Fibroblast of lung (primary cell): Measurements from ENCODE around the gene HTT. TPM values are rescaled to one million over a fixed set of nuclear protein-coding genes. Genes with fewer than 3 reads are reported as not detected.

ENCODE experiments used
- DNase-seq, 2 donors: peaks; one replicate each; pipeline versions ENCODE4 v3.0.0 to v3.0.0-alpha.2; 2010; ENCODE audit warnings: low read depth in 2 of 2
- H2AFZ ChIP-seq: 2 replicates; pipeline ENCODE4 v1.5.1; 2012; ENCODE audit warnings: low read length, control low read depth, inconsistent platforms
- H3K27ac ChIP-seq: 2 replicates; pipeline ENCODE4 v1.5.1; 2011; ENCODE audit warnings: low read length, control low read depth; ENCODE audit not compliant: insufficient read depth
- H3K27me3 ChIP-seq: 2 replicates; pipeline ENCODE4 v1.5.1; 2011; ENCODE audit warnings: mild to moderate bottlenecking, low read length; ENCODE audit not compliant: control insufficient read depth, insufficient read depth
- H3K36me3 ChIP-seq: 2 replicates; pipeline ENCODE4 v1.5.1; 2011; ENCODE audit warnings: low read length; ENCODE audit not compliant: control insufficient read depth, insufficient read depth
- H3K4me1 ChIP-seq: 2 replicates; pipeline ENCODE4 v1.5.1; 2011; ENCODE audit warnings: low read length; ENCODE audit not compliant: control insufficient read depth, insufficient read depth; ENCODE audit errors: extremely low read depth
- H3K4me2 ChIP-seq: 2 replicates; pipeline ENCODE4 v1.5.1; 2011; ENCODE audit warnings: low read length, control low read depth; ENCODE audit not compliant: insufficient read depth; ENCODE audit errors: extremely low read depth
- H3K4me3 ChIP-seq, 4 experiments: fragments of 200-600 bp in 1 of 4; sonication (generic) in 1 of 4; replicated peaks in 1 of 4; 2 replicates each; pipeline ENCODE4 v1.5.1; 2011 to 2016; ENCODE audit warnings: low read length in 4 of 4, low read depth in 3 of 4, mild to moderate bottlenecking in 3 of 4, control low read depth in 2 of 4, inconsistent platforms in 1 of 4, mixed read lengths in 1 of 4; ENCODE audit not compliant: insufficient read depth in 1 of 4; ENCODE audit errors: control extremely low read depth in 1 of 4
- H3K79me2 ChIP-seq: 2 replicates; pipeline ENCODE4 v1.5.1; 2012; ENCODE audit warnings: mild to moderate bottlenecking, low read length, inconsistent platforms; ENCODE audit not compliant: control insufficient read depth, insufficient read depth
- H3K9ac ChIP-seq: 2 replicates; pipeline ENCODE4 v1.5.1; 2011; ENCODE audit warnings: mild to moderate bottlenecking, low read length, control low read depth; ENCODE audit not compliant: insufficient read depth
- H3K9me3 ChIP-seq: 2 replicates; pipeline ENCODE4 v1.5.1; 2012; ENCODE audit warnings: low read depth, low read length; ENCODE audit not compliant: control insufficient read depth, insufficient read depth
- H4K20me1 ChIP-seq: 2 replicates; pipeline ENCODE4 v1.5.1; 2011; ENCODE audit warnings: low read length; ENCODE audit not compliant: control insufficient read depth, insufficient read depth; ENCODE audit errors: extremely low read depth
- EZH2 ChIP-seq: IDR thresholded peaks from 2 replicates; pipeline ENCODE4 v1.5.1; 2012; ENCODE audit warnings: low read length, control low read depth, mild to moderate bottlenecking; ENCODE audit errors: missing control alignments
- polyA plus RNA-seq, 2 donors: library from polyadenylated mRNA; depleted of rRNA in 1 of 2; stranded (reverse) in 1 of 2; unstranded in 1 of 2; fragments of >200 nt; gene quantifications; 2 replicates each; pipeline ENCODE4 v1.2.1, GENCODE V29; 2011 to 2012; ENCODE audit warnings: missing spikeins in 1 of 2
- total RNA-seq: library from RNA; depleted of rRNA; stranded (reverse); fragments of >200 nt; gene quantifications from 2 replicates; pipeline ENCODE4 v1.2.1, GENCODE V29; 2014
- TF ChIP-seq, protein P1 (sequence below), 2 donors: IDR thresholded peaks in 1 of 2; conservative IDR thresholded peaks in 1 of 2; 1 replicate in 1 of 2; 2 replicates in 1 of 2; pipeline ENCODE4 v1.5.1; 2011 to 2012; ENCODE audit warnings: low read length in 2 of 2, control low read depth in 1 of 2, inconsistent platforms in 1 of 2, low read depth in 1 of 2, mild to moderate bottlenecking in 1 of 2

HTT gene
- total and polyA plus RNA-seq, 2 donors (not counting 1 experiment from before 2014, with no cell fraction given): 13.2 to 41.8 TPM

DNA sequence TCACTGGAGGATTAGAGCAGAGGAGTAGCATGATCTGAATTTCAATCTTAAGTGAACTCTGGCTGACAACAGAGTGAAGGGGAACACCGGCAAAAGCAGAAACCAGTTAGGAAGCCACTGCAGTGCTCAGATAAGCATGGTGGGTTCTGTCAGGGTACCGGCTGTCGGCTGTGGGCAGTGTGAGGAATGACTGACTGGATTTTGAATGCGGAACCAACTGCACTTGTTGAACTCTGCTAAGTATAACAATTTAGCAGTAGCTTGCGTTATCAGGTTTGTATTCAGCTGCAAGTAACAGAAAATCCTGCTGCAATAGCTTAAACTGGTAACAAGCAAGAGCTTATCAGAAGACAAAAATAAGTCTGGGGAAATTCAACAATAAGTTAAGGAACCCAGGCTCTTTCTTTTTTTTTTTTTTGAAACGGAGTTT, 5.2 kb downstream of the HTT start:
- Histone ChIP-seq H2AFZ (no peak overlapping the region), H3K4me3 (no peak overlapping the region), H3K9me3 (no peaks in the 10 kb centered on the region), H3K9ac (no peak overlapping the region), H3K27me3 (no peaks in the 10 kb centered on the region), H3K36me3 (no peaks in the 10 kb centered on the region), H3K79me2 (peaks cover 56% of the 10 kb centered on the region), H3K4me2 (no peak overlapping the region), H3K4me1 (peaks cover 8% of the 10 kb centered on the region), H4K20me1 (peaks cover 1% of the 10 kb centered on the region), H3K27ac (no peak overlapping the region)
- no peak for DNase-seq
- TF ChIP-seq EZH2: no peak
- TF ChIP-seq, protein P1, sequence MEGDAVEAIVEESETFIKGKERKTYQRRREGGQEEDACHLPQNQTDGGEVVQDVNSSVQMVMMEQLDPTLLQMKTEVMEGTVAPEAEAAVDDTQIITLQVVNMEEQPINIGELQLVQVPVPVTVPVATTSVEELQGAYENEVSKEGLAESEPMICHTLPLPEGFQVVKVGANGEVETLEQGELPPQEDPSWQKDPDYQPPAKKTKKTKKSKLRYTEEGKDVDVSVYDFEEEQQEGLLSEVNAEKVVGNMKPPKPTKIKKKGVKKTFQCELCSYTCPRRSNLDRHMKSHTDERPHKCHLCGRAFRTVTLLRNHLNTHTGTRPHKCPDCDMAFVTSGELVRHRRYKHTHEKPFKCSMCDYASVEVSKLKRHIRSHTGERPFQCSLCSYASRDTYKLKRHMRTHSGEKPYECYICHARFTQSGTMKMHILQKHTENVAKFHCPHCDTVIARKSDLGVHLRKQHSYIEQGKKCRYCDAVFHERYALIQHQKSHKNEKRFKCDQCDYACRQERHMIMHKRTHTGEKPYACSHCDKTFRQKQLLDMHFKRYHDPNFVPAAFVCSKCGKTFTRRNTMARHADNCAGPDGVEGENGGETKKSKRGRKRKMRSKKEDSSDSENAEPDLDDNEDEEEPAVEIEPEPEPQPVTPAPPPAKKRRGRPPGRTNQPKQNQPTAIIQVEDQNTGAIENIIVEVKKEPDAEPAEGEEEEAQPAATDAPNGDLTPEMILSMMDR (conservative IDR thresholded peaks at IDR 0.05 in 1 of 2, IDR thresholded peaks at IDR 0.05 in 1 of 2; ENCODE audit: low read depth in 1 of 2, low read length in 2 of 2): no peak

DNA sequence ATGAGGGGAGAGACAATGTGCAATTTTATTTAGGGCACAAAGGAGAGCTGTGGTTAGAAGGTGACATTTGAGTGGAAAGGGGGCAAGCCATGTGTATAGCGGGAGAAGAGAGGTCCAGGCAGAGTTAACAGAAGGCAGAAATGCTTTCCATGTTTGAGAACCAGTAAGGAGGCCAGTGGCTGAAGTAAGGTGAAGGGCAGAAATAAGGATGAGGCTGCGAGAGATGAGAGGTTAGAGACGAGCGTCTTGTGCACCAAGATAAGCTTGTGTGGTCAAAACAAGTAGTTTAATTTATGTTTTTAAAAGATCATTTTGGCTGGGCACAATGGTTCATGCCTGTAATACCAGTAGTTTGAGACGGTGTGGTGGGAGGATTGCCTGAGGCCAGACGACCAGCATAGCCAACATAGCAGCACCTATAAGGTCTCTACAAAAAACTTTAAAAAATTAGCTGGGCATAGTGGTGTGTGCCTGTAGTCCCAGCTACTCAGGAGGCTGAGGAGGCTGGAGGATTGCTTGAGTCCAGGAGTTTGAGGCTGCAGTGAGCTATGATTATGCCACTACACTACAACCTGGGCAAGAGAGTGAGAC, 8.5 kb downstream of the HTT start:
- no peak for DNase-seq
- peaks cover 33% of the 10 kb centered on the region for H3K79me2 ChIP-seq
- H4K20me1 ChIP-seq: peaks cover 1% of the 10 kb centered on the region
- no peak overlapping the region for H3K27ac ChIP-seq
- H3K36me3 ChIP-seq: no peaks in the 10 kb centered on the region
- no peak overlapping the region for H3K4me2 ChIP-seq
- H3K4me3 ChIP-seq: no peak overlapping the region
- H3K9ac ChIP-seq: no peak overlapping the region
- TF ChIP-seq, protein P1 (conservative IDR thresholded peaks at IDR 0.05 in 1 of 2, IDR thresholded peaks at IDR 0.05 in 1 of 2; ENCODE audit: low read depth in 1 of 2, low read length in 2 of 2): no peak
- TF ChIP-seq EZH2: no peak
- no peak overlapping the region for H2AFZ ChIP-seq
- no peaks in the 10 kb centered on the region for H3K27me3 ChIP-seq
- no peaks in the 10 kb centered on the region for H3K9me3 ChIP-seq
- no peaks in the 10 kb centered on the region for H3K4me1 ChIP-seq

DNA sequence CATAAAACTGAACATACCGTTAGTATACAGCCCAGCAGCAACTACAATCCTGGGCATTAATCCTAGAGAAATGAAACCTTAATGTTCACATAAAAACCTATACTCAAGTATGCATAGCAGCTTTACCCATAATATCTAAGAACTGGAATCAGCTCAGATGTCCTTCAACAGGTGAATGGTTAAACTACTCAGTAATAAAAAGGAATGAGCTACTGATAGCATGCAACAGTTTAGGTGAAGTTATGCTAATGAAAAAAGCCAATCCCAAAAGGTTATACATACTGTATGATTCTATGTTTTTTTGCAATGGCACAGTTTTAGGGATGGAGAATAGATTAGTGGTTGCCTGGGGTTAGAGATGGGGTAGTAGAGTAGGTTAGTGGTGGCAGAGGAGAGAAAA, 9.3 kb downstream of the HTT start:
- TF ChIP-seq EZH2: no peak
- TF ChIP-seq, protein P1 (conservative IDR thresholded peaks at IDR 0.05 in 1 of 2, IDR thresholded peaks at IDR 0.05 in 1 of 2; ENCODE audit: low read depth in 1 of 2, low read length in 2 of 2): no peak
- Histone ChIP-seq H3K36me3 (no peaks in the 10 kb centered on the region), H3K4me2 (no peak overlapping the region), H2AFZ (no peak overlapping the region), H3K4me1 (no peaks in the 10 kb centered on the region), H3K9me3 (no peaks in the 10 kb centered on the region), H3K27ac (no peak overlapping the region), H3K9ac (no peak overlapping the region), H3K4me3 (no peak overlapping the region), H3K27me3 (no peaks in the 10 kb centered on the region), H4K20me1 (peaks cover 1% of the 10 kb centered on the region), H3K79me2 (peaks cover 30% of the 10 kb centered on the region)
- DNase-seq: no peak
